SK-N-MC (cell line): Measurements from ENCODE around the gene NDUFC2.

Source experiments
- EZH2 ChIP-seq: fragments of 200-600 bp; sonication (generic); IDR thresholded peaks from one replicate; pipeline ENCODE4 v1.6.1; 2017; ENCODE audit warnings: antibody characterized with exemption
- POLR2AphosphoS5 ChIP-seq: IDR thresholded peaks from 2 replicates; pipeline ENCODE4 v1.6.1; 2012; ENCODE audit warnings: mild to moderate bottlenecking, low read depth, low read length, borderline replicate concordance

GRCh38 chr11:78037825-78038620 lies 41.6 kb downstream of the NDUFC2 start:
- TF ChIP-seq EZH2 = no peak
- no peak for TF ChIP-seq POLR2AphosphoS5
